GM12874 (cell line): Measurements from ENCODE around the gene PAFAH1B2.

ENCODE experiments used
- CTCF ChIP-seq: IDR thresholded peaks from 2 replicates; pipeline ENCODE4 v1.5.1; 2011; ENCODE audit warnings: low read depth, mild to moderate bottlenecking, control low read depth, low read length, moderate library complexity; ENCODE audit not compliant: insufficient read depth

PAFAH1B2 gene

GRCh38 chr11:117219995-117220394 lies 75.9 kb downstream of the PAFAH1B2 start:
- no peak for TF ChIP-seq CTCF

GRCh38 chr11:117220568-117220967 lies 76.5 kb downstream of the PAFAH1B2 start:
- no peak for TF ChIP-seq CTCF

- no peak for TF ChIP-seq CTCF
These were observed 77.1 kb downstream of the PAFAH1B2 start for GRCh38 chr11:117220999-117221774.

GRCh38 chr11:117221775-117222517 lies 77.9 kb downstream of the PAFAH1B2 start:
- no peak for TF ChIP-seq CTCF

- no peak for TF ChIP-seq CTCF
These were observed 79.1 kb downstream of the PAFAH1B2 start for GRCh38 chr11:117222991-117223740.

GRCh38 chr11:117223741-117224689 lies 79.9 kb downstream of the PAFAH1B2 start:
- no peak for TF ChIP-seq CTCF
